ENCODE results near the gene CDYL.

CDYL gene

GRCh38 chr6:4904461-4905025 lies 128.3 kb downstream of the CDYL start:
- TF ChIP-seq TAF1 (IDR thresholded peaks at IDR 0.05; ENCODE audit: low read depth) = no peak
- TF ChIP-seq EGR1 (IDR thresholded peaks at IDR 0.05) = no peak
- no peak for TF ChIP-seq EP300 (IDR thresholded peaks at IDR 0.05; ENCODE audit: borderline replicate concordance)
- no peak for TF ChIP-seq TEAD4 (IDR thresholded peaks at IDR 0.05)
- no peak for TF ChIP-seq TCF12 (IDR thresholded peaks at IDR 0.05; ENCODE audit: low read depth)
- TF ChIP-seq REST (IDR thresholded peaks at IDR 0.05; ENCODE audit: low read depth) = no peak
- no peak for TF ChIP-seq NFIC (IDR thresholded peaks at IDR 0.05)
- no peak for TF ChIP-seq USF1 (IDR thresholded peaks at IDR 0.05)
- TF ChIP-seq FOXM1 (IDR thresholded peaks at IDR 0.05; ENCODE audit: borderline replicate concordance, low read depth) = no peak
- TF ChIP-seq YY1 (IDR thresholded peaks at IDR 0.05; ENCODE audit: low read depth) = no peak
- no peak for TF ChIP-seq RAD21 (IDR thresholded peaks at IDR 0.05; ENCODE audit: low read depth)

GRCh38 chr6:4905826-4906225 lies 129.6 kb downstream of the CDYL start:
- TF ChIP-seq CEBPB (IDR thresholded peaks at IDR 0.05) = no peak
- TF ChIP-seq EP300 (IDR thresholded peaks at IDR 0.05; ENCODE audit: borderline replicate concordance) = no peak
- TF ChIP-seq TCF12 (IDR thresholded peaks at IDR 0.05; ENCODE audit: low read depth) = no peak
- TF ChIP-seq EGR1 (IDR thresholded peaks at IDR 0.05) = no peak
- no peak for TF ChIP-seq USF1 (IDR thresholded peaks at IDR 0.05)

- TF ChIP-seq CREB1 (IDR thresholded peaks at IDR 0.05; ENCODE audit: low read depth) (no peak), EP300 (IDR thresholded peaks at IDR 0.05; ENCODE audit: borderline replicate concordance) (no peak), FOXM1 (IDR thresholded peaks at IDR 0.05; ENCODE audit: borderline replicate concordance, low read depth) (no peak), EGR1 (IDR thresholded peaks at IDR 0.05) (no peak), TCF12 (IDR thresholded peaks at IDR 0.05; ENCODE audit: low read depth) (no peak), RAD21 (IDR thresholded peaks at IDR 0.05; ENCODE audit: low read depth) (no peak)
These were observed 130.4 kb downstream of the CDYL start for GRCh38 chr6:4906293-4907276.

- TF ChIP-seq FOXM1 (IDR thresholded peaks at IDR 0.05; ENCODE audit: borderline replicate concordance, low read depth) = no peak
- no peak for TF ChIP-seq YY1 (IDR thresholded peaks at IDR 0.05; ENCODE audit: low read depth)
- no peak for TF ChIP-seq USF1 (IDR thresholded peaks at IDR 0.05)
- no peak for TF ChIP-seq TAF1 (IDR thresholded peaks at IDR 0.05; ENCODE audit: low read depth)
- no peak for TF ChIP-seq RAD21 (IDR thresholded peaks at IDR 0.05; ENCODE audit: low read depth)
- TF ChIP-seq EP300 (IDR thresholded peaks at IDR 0.05; ENCODE audit: borderline replicate concordance) = no peak
- TF ChIP-seq EGR1 (IDR thresholded peaks at IDR 0.05) = no peak
- TF ChIP-seq, protein P1, sequence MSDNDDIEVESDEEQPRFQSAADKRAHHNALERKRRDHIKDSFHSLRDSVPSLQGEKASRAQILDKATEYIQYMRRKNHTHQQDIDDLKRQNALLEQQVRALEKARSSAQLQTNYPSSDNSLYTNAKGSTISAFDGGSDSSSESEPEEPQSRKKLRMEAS (IDR thresholded peaks at IDR 0.05) = no peak
- TF ChIP-seq CEBPB (IDR thresholded peaks at IDR 0.05) = no peak
- no peak for TF ChIP-seq NFIC (IDR thresholded peaks at IDR 0.05)
- TF ChIP-seq REST (IDR thresholded peaks at IDR 0.05; ENCODE audit: low read depth) = no peak
- no peak for TF ChIP-seq TEAD4 (IDR thresholded peaks at IDR 0.05)
- no peak for TF ChIP-seq TCF12 (IDR thresholded peaks at IDR 0.05; ENCODE audit: low read depth)
These were observed 131.4 kb downstream of the CDYL start for GRCh38 chr6:4907602-4908001.

DNA sequence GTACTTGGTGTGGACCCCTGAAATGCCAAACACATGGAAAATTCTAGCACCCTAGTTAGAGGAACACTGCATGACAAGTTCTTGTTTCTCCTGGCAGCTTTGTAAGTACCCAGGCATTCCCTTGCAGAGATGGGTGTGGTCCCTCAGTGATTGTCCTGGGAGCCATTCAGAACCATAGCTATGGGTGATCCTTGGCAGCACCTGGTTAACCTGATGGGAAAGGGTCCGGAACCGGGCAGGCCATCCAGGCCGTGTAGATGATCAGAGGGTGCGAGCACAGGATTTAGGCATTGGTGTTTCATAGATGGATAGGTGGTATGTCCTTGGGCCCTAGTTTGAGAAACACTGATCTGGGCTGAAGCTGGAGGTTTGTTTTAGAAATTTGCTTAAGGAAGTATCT lies 131.9 kb downstream of the CDYL start:
- no peak for TF ChIP-seq EGR1 (IDR thresholded peaks at IDR 0.05)
- TF ChIP-seq FOXM1 (IDR thresholded peaks at IDR 0.05; ENCODE audit: borderline replicate concordance, low read depth) = no peak
- TF ChIP-seq NFIC (IDR thresholded peaks at IDR 0.05) = no peak
- no peak for TF ChIP-seq TAF1 (IDR thresholded peaks at IDR 0.05; ENCODE audit: low read depth)
- no peak for TF ChIP-seq RAD21 (IDR thresholded peaks at IDR 0.05; ENCODE audit: low read depth)
- TF ChIP-seq YY1 (IDR thresholded peaks at IDR 0.05; ENCODE audit: low read depth) = no peak
- TF ChIP-seq, protein P1 (IDR thresholded peaks at IDR 0.05) = no peak
- TF ChIP-seq REST (IDR thresholded peaks at IDR 0.05; ENCODE audit: low read depth) = no peak
- TF ChIP-seq CREB1 (IDR thresholded peaks at IDR 0.05; ENCODE audit: low read depth) = no peak

Measured in Ishikawa (cell line).